GM12865 (cell line): ENCODE data around the gene CNTNAP4.

Experiments used
- DNase-seq: peaks from one replicate; pipeline ENCODE4 v3.0.0; 2010; ENCODE audit warnings: low read depth
- H3K4me3 ChIP-seq: 2 replicates; pipeline ENCODE4 v1.5.1; 2011; ENCODE audit warnings: mild to moderate bottlenecking, low read depth, low read length, control low read depth
- TF ChIP-seq, protein P1 (sequence below): IDR thresholded peaks from 2 replicates; pipeline ENCODE4 v1.5.1; 2011; ENCODE audit warnings: low read length, control low read depth, low read depth, inconsistent platforms; ENCODE audit not compliant: insufficient read depth; ENCODE audit errors: missing control alignments

The CNTNAP4 gene

DNA sequence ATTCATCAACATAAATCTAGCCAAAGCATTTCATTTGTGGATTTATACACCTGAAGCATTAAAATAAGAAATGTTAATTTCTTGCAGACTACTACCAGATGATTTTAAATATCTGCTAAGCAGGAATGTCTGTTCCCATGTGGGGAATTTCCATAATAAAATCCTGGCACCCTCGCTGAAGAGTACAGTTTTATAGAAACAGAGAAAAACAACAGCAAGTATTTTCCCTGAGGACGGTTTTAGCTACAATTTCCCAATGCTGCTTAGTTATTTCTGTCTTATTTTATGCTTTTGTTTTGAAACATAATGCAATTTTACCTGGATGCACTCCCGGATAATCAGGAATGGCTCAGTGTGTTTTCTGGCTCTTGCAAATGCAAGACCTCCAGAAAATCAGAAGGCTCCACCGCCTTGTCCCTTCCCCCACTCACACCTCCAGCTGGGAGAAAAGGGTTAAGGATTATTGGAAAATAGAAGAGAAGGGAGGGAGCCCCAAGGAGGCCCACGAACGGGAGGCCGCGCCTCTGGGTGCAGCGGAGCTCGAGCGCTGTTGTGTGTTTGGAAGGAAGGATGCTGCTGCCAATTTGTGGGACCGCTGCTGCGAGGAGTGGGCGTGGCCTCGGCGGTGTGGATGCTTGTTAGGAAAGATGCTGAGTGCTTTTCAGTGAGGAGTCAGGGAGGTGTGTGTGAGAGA lies at the start of gene CNTNAP4:
TSS of gene CNTNAP4 (plus strand) at position 657 of the 694 bp plus-strand sequence. CDS start 262 bp downstream, outside the sequence.
- TF ChIP-seq, protein P1, sequence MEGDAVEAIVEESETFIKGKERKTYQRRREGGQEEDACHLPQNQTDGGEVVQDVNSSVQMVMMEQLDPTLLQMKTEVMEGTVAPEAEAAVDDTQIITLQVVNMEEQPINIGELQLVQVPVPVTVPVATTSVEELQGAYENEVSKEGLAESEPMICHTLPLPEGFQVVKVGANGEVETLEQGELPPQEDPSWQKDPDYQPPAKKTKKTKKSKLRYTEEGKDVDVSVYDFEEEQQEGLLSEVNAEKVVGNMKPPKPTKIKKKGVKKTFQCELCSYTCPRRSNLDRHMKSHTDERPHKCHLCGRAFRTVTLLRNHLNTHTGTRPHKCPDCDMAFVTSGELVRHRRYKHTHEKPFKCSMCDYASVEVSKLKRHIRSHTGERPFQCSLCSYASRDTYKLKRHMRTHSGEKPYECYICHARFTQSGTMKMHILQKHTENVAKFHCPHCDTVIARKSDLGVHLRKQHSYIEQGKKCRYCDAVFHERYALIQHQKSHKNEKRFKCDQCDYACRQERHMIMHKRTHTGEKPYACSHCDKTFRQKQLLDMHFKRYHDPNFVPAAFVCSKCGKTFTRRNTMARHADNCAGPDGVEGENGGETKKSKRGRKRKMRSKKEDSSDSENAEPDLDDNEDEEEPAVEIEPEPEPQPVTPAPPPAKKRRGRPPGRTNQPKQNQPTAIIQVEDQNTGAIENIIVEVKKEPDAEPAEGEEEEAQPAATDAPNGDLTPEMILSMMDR, result no peak
- no peak for DNase-seq
- no peak within 1 kb of the TSS for H3K4me3 ChIP-seq

DNA sequence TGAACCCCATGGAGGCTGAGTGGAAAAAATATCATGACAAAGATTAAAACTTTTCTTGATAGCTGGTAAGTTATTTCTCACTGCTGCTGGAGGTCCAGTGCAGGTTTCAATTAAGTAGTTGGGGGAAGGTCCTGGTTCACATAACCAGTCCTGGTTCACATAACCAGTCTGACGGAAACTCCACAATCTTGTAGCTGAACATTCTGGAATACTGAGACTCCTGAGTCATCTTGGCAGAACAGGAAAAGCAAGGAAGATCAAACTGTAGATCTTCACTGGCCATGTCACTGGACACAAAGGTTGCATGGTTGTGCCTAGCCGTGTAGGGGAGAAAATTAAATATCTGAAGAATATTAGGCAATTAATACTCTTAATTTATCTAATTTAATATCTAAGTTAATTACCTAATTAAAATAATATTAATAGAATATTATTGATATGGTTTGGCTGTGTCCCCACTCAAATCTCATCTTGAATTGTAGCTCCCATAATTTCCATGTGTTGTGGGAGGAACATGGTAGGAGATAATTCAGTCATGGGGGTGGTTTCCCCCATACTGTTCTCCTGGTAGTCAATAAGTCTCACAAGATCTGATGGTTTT lies 48.6 kb upstream of the CNTNAP4 start:
- H3K4me3 ChIP-seq, result no peak overlapping the region
- no peak for DNase-seq
- TF ChIP-seq, protein P1, result no peak

DNA sequence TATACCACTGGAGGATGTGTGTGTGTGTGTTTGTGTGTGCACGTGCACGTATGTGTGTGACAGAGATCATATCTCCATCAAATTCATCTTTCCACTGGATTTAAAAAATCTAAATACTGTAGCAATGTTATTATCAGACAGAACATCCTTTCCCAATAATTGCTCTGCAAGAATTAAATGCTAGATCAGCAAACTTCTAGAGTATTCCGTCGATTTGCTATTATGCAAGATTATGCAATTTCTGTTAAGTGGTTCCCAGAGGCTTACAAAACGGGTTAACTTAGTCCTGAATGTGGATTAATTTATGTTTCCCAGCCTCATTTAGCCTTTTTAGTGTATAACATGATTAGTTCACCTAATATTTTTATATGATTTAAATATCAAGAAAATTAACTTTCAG lies 44.5 kb upstream of the CNTNAP4 start:
- DNase-seq, result no peak
- H3K4me3 ChIP-seq, result no peak overlapping the region
- TF ChIP-seq, protein P1, result no peak

- TF ChIP-seq, protein P1, result no peak
- no peak for DNase-seq
- H3K4me3 ChIP-seq, result no peak overlapping the region
Measured at GRCh38 chr16:76235025-76235424, 42.2 kb upstream of the CNTNAP4 start.

- H3K4me3 ChIP-seq, result no peak overlapping the region
- TF ChIP-seq, protein P1, result no peak
- no peak for DNase-seq
Measured at GRCh38 chr16:76235426-76235825, 41.8 kb upstream of the CNTNAP4 start.

GRCh38 chr16:76237471-76237870 lies 39.7 kb upstream of the CNTNAP4 start:
- no peak overlapping the region for H3K4me3 ChIP-seq
- TF ChIP-seq, protein P1, result no peak
- DNase-seq, result no peak
